GM23338 (cell line): ENCODE results near the gene CCDC121. TPM values are rescaled to one million over a fixed set of nuclear protein-coding genes. Genes with fewer than 3 reads are reported as not detected.
A peak's percentile ranks its signal among the peaks of the same experiment; 100 is the strongest.

ENCODE experiments used
- ATAC-seq: fragments of 200-7000 bp; cut with Tn5 transposase; 3 replicates; pipeline ENCODE4 v1.9.1; 2020
- DNase-seq: peaks from one replicate; pipeline ENCODE4 v3.0.0-alpha.2; 2015; ENCODE audit warnings: low spot score
- H2AFZ ChIP-seq: fragments of 200-600 bp; sonication (generic); 2 replicates; pipeline ENCODE4 v1.8.0; 2016; ENCODE audit warnings: antibody characterized with exemption, mild to moderate bottlenecking, moderate library complexity
- H3F3A ChIP-seq: fragments of 200-600 bp; sonication (generic); replicated peaks from 2 replicates; pipeline ENCODE4 v1.8.0; 2017; ENCODE audit warnings: antibody characterized with exemption, mixed run types, low read depth
- H3K27ac ChIP-seq: fragments of 200-600 bp; sonication (generic); 2 replicates; pipeline ENCODE4 v1.6.1; 2016; ENCODE audit warnings: low read depth
- H3K27me3 ChIP-seq: fragments of 200-600 bp; sonication (generic); 2 replicates; pipeline ENCODE4 v1.8.0; 2016; ENCODE audit warnings: mild to moderate bottlenecking, mixed run types, moderate library complexity; ENCODE audit not compliant: insufficient read depth
- H3K36me3 ChIP-seq: fragments of 200-600 bp; sonication (generic); 2 replicates; pipeline ENCODE4 v1.8.0; 2016; ENCODE audit warnings: mild to moderate bottlenecking; ENCODE audit not compliant: insufficient read depth
- H3K4me1 ChIP-seq: fragments of 200-600 bp; sonication (generic); 2 replicates; pipeline ENCODE4 v1.8.0; 2016; ENCODE audit warnings: mild to moderate bottlenecking, moderate library complexity; ENCODE audit not compliant: insufficient read depth
- H3K4me2 ChIP-seq: fragments of 200-600 bp; sonication (generic); 2 replicates; pipeline ENCODE4 v1.7.1; 2017; ENCODE audit warnings: mixed run types
- H3K4me3 ChIP-seq: fragments of 200-600 bp; sonication (generic); 2 replicates; pipeline ENCODE4 v1.6.1; 2016; ENCODE audit warnings: mixed run types
- H3K79me2 ChIP-seq: fragments of 200-600 bp; sonication (generic); replicated peaks from 2 replicates; pipeline ENCODE4 v1.8.0; 2017; ENCODE audit warnings: mild to moderate bottlenecking; ENCODE audit not compliant: insufficient read depth
- H3K9me2 ChIP-seq: fragments of 200-600 bp; sonication (generic); 2 replicates; pipeline ENCODE4 v1.8.0; 2017; ENCODE audit not compliant: insufficient read depth
- H4K20me1 ChIP-seq: fragments of 200-600 bp; sonication (generic); replicated peaks from 2 replicates; pipeline ENCODE4 v1.8.0; 2017; ENCODE audit warnings: mild to moderate bottlenecking; ENCODE audit not compliant: insufficient read depth
- H3K27ac Mint-ChIP-seq: 2 replicates; pipeline ENCODE4 v1.8.0; 2020; ENCODE audit warnings: inconsistent platforms, mild to moderate bottlenecking, moderate library complexity, mixed read lengths
- H3K27me3 Mint-ChIP-seq: 3 replicates; pipeline ENCODE4 v1.8.0; 2022; ENCODE audit warnings: low read depth, mild to moderate bottlenecking, moderate library complexity, mixed read lengths, inconsistent platforms; ENCODE audit not compliant: insufficient read depth, poor library complexity
- H3K36me3 Mint-ChIP-seq: 3 replicates; pipeline ENCODE4 v1.8.0; 2021; ENCODE audit warnings: low read depth, mild to moderate bottlenecking, inconsistent platforms, moderate library complexity, mixed read lengths
- H3K4me1 Mint-ChIP-seq: 3 replicates; pipeline ENCODE4 v1.8.0; 2020; ENCODE audit warnings: mild to moderate bottlenecking, inconsistent platforms, mixed read lengths
- H3K4me3 Mint-ChIP-seq: 3 replicates; pipeline ENCODE4 v1.8.0; 2021; ENCODE audit warnings: moderate library complexity, mild to moderate bottlenecking, inconsistent platforms, mixed read lengths
- H3K9me3 Mint-ChIP-seq: 3 replicates; pipeline ENCODE4 v1.8.0; 2020; ENCODE audit warnings: moderate library complexity, mild to moderate bottlenecking, inconsistent platforms, mixed read lengths
- CREB1 ChIP-seq: fragments of 250-450 bp; sonication (Bioruptor Pico); IDR thresholded peaks from 2 replicates; pipeline ENCODE4 v1.5.0; 2020; ENCODE audit warnings: low read depth, mild to moderate bottlenecking, moderate library complexity
- CTCF ChIP-seq, 2 experiments: fragments of 200-600 bp in 1 of 2; sonication (generic) in 1 of 2; conservative IDR thresholded peaks; 2 replicates each; pipeline versions ENCODE4 v1.5.1 to v1.6.1; 2016 to 2017; ENCODE audit warnings: antibody characterized with exemption in 2 of 2, low read depth in 2 of 2, mild to moderate bottlenecking in 2 of 2, moderate library complexity in 1 of 2
- ETS1 ChIP-seq: IDR thresholded peaks from 2 replicates; pipeline ENCODE4 v1.6.1; 2016; ENCODE audit warnings: antibody characterized with exemption
- EZH2 ChIP-seq: fragments of 200-600 bp; sonication (generic); IDR thresholded peaks from one replicate; pipeline ENCODE4 v1.8.0; 2017; ENCODE audit warnings: antibody characterized with exemption, mild to moderate bottlenecking, low read depth; ENCODE audit not compliant: unreplicated experiment
- EZH2phosphoT487 ChIP-seq: fragments of 200-600 bp; sonication (generic); IDR thresholded peaks from one replicate; pipeline ENCODE4 v1.8.1; 2018; ENCODE audit warnings: antibody characterized with exemption; ENCODE audit not compliant: unreplicated experiment
- JUNB ChIP-seq: IDR thresholded peaks from one replicate; pipeline ENCODE4 v1.6.1; 2016; ENCODE audit warnings: antibody characterized with exemption; ENCODE audit not compliant: unreplicated experiment
- NANOG ChIP-seq: IDR thresholded peaks from 2 replicates; pipeline ENCODE4 v1.6.1; 2016; ENCODE audit warnings: antibody characterized with exemption, borderline replicate concordance
- POLR2AphosphoS5 ChIP-seq: IDR thresholded peaks from 2 replicates; pipeline ENCODE4 v1.6.1; 2016; ENCODE audit warnings: antibody characterized with exemption, low read depth
- STAT1 ChIP-seq: IDR thresholded peaks from one replicate; pipeline ENCODE4 v1.6.1; 2016; ENCODE audit warnings: antibody characterized with exemption; ENCODE audit not compliant: unreplicated experiment
- ZNF114 ChIP-seq: fragments of 250-450 bp; sonication (Bioruptor Pico); IDR thresholded peaks from 2 replicates; pipeline ENCODE4 v1.5.0; 2020; ENCODE audit warnings: mild to moderate bottlenecking, moderate library complexity
- ZNF462 ChIP-seq: fragments of 250-450 bp; sonication (Bioruptor Pico); IDR thresholded peaks from 2 replicates; pipeline ENCODE4 v1.5.0; 2020; ENCODE audit warnings: mild to moderate bottlenecking, moderate library complexity
- polyA plus RNA-seq: library from polyadenylated mRNA; unstranded; fragments of >200 nt; fragmentation: Nextera tagmentation; extraction: Ambion mirVana; gene quantifications from 2 replicates; pipeline ENCODE4 v1.2.1, GENCODE V29; 2016
- total RNA-seq: library from RNA; depleted of rRNA; stranded (reverse); fragments of >200 nt; shearing (Covaris generic); gene quantifications from 2 replicates; pipeline ENCODE4 v1.2.3, GENCODE V29; 2014

CCDC121 gene
- total and polyA plus RNA-seq, 2 experiments from 2014 or later = 1.6 to 1.9 TPM

- TF ChIP-seq ZNF462 (CRISPR knock-in tag) (no peak), EZH2 (no peak), ZNF114 (CRISPR knock-in tag) (peak; percentile 89; the same call in 1 of the 2 replicates), EZH2phosphoT487 (no peak), NANOG (no peak; the same call in 1 of the 2 replicates), ETS1 (peak; percentile 27; the same call in 1 of the 2 replicates)
Measured at GRCh38 chr2:27663285-27664153, 34.7 kb upstream of the CCDC121 start, which contains the start of the genes SLC4A1AP and SUPT7L (continued).

GRCh38 chr2:27661371-27661770, 32.6 kb upstream of the CCDC121 start:
- H3K9me3 Mint-ChIP-seq = no peaks in the 10 kb centered on the region; the same call in 2 of the 3 replicates
- peaks cover 14% of the 10 kb centered on the region for H3K4me1 ChIP-seq
- H3K79me2 ChIP-seq = peaks cover 27% of the 10 kb centered on the region
- peaks cover 8% of the 10 kb centered on the region; the same call in 1 of the 3 replicates for H3K4me1 Mint-ChIP-seq
- H3K27me3 ChIP-seq = no peaks in the 10 kb centered on the region
- no peak overlapping the region; the same call in 2 of the 3 replicates for H3K4me3 Mint-ChIP-seq
- H3F3A ChIP-seq = no peaks in the 10 kb centered on the region
- H3K27ac ChIP-seq = no peak overlapping the region
- H3K36me3 Mint-ChIP-seq = peaks cover 36% of the 10 kb centered on the region
- no peaks in the 10 kb centered on the region; the same call in 1 of the 2 replicates for H4K20me1 ChIP-seq
- ATAC-seq (no peak), DNase-seq (no peak)
- no peak overlapping the region for H3K4me3 ChIP-seq
- H3K9me2 ChIP-seq = no peaks in the 10 kb centered on the region
- peaks cover 7% of the 10 kb centered on the region for H3K27me3 Mint-ChIP-seq
- H3K27ac Mint-ChIP-seq = no peak overlapping the region
- H2AFZ ChIP-seq = no peak overlapping the region
- H3K4me2 ChIP-seq = no peak overlapping the region
- peaks cover 6% of the 10 kb centered on the region; the same call in 1 of the 2 replicates for H3K36me3 ChIP-seq
- TF ChIP-seq ETS1 (no peak), CTCF (conservative IDR thresholded peaks at IDR 0.05; ENCODE audit: low read depth in 2 of 2) (no peak), JUNB (no peak), NANOG (no peak), CREB1 (CRISPR knock-in tag) (no peak), EZH2 (no peak), STAT1 (no peak), POLR2AphosphoS5 (no peak)
